Measurements from ENCODE around the gene PDE8A. TPM values are rescaled to one million over a fixed set of nuclear protein-coding genes. Genes with fewer than 3 reads are reported as not detected.

Gene PDE8A
- total RNA-seq, 3 donors from 2014 or later = 45.1 to 60.5 (median 58.3) TPM

- Histone ChIP-seq H3K27ac (peak overlapping the region in 1 of 2 donors; percentile 3), H3K27me3 (no peaks in the 10 kb centered on the region), H3K9me3 (no peaks in the 10 kb centered on the region), H3K4me3 (no peak overlapping the region), H3K36me3 (no peaks in the 10 kb centered on the region), H3K4me1 (peaks cover 6 to 7% of the 10 kb centered on the region in 2 donors)
- TF ChIP-seq POLR2A (IDR thresholded peaks at IDR 0.05) (no peak), CTCF (IDR thresholded peaks at IDR 0.05) (no peak), POLR2AphosphoS5 (IDR thresholded peaks at IDR 0.05) (no peak)
- no peak for DNase-seq (ENCODE audit: low spot score in 2 of 2)
- intact Hi-C loops (cut with DNase I; ENCODE audit: low total_unique reads) = no loop called here
These were observed 43.1 kb downstream of the PDE8A start for GRCh38 chr15:85024509-85025336.

- no peak overlapping the region for H3K4me3 ChIP-seq
- H3K9me3 ChIP-seq = no peaks in the 10 kb centered on the region
- intact Hi-C loops (cut with DNase I; ENCODE audit: low total_unique reads) = no loop called here
- TF ChIP-seq POLR2AphosphoS5 (IDR thresholded peaks at IDR 0.05) (no peak), CTCF (IDR thresholded peaks at IDR 0.05) (no peak), POLR2A (IDR thresholded peaks at IDR 0.05) (no peak)
- no peaks in the 10 kb centered on the region for H3K27me3 ChIP-seq
- no peak for DNase-seq (ENCODE audit: low spot score in 2 of 2)
- H3K27ac ChIP-seq = peak overlapping the region in 1 of 2 donors; percentile 5
- H3K4me1 ChIP-seq = peaks cover 6 to 7% of the 10 kb centered on the region in 2 donors
- H3K36me3 ChIP-seq = no peaks in the 10 kb centered on the region
These were observed 44.0 kb downstream of the PDE8A start for GRCh38 chr15:85025516-85026251.

GRCh38 chr15:85026304-85027032 lies 44.8 kb downstream of the PDE8A start:
- peak overlapping the region; percentile 26 to 35 for H3K27ac ChIP-seq
- intact Hi-C loops (cut with DNase I; ENCODE audit: low total_unique reads) = no loop called here
- no peaks in the 10 kb centered on the region for H3K36me3 ChIP-seq
- TF ChIP-seq POLR2AphosphoS5 (IDR thresholded peaks at IDR 0.05) = no peak
- TF ChIP-seq POLR2A (IDR thresholded peaks at IDR 0.05) = no peak
- TF ChIP-seq CTCF (IDR thresholded peaks at IDR 0.05) = no peak
- DNase-seq (ENCODE audit: low spot score in 2 of 2) = no peak
- H3K27me3 ChIP-seq = no peaks in the 10 kb centered on the region
- H3K4me3 ChIP-seq = no peak overlapping the region
- no peaks in the 10 kb centered on the region for H3K9me3 ChIP-seq
- peaks cover 6 to 7% of the 10 kb centered on the region in 2 donors for H3K4me1 ChIP-seq

GRCh38 chr15:85027033-85027380 lies 45.4 kb downstream of the PDE8A start:
- no peak for DNase-seq (ENCODE audit: low spot score in 2 of 2)
- TF ChIP-seq CTCF (IDR thresholded peaks at IDR 0.05) (no peak), POLR2A (IDR thresholded peaks at IDR 0.05) (no peak), POLR2AphosphoS5 (IDR thresholded peaks at IDR 0.05) (no peak)
- Histone ChIP-seq H3K9me3 (no peaks in the 10 kb centered on the region), H3K4me3 (no peak overlapping the region), H3K4me1 (peaks cover 6 to 7% of the 10 kb centered on the region in 2 donors), H3K36me3 (no peaks in the 10 kb centered on the region), H3K27me3 (no peaks in the 10 kb centered on the region), H3K27ac (peak overlapping the region in 1 of 2 donors; percentile 35)
- intact Hi-C loops (cut with DNase I; ENCODE audit: low total_unique reads) = no loop called here

Data from breast epithelium (tissue), 4 donors.